Esophagus squamous epithelium (tissue), 5 donors: ENCODE results near the gene ME2. TPM values are rescaled to one million over a fixed set of nuclear protein-coding genes. Genes with fewer than 3 reads are reported as not detected.

Experiments used
- DNase-seq: peaks from one replicate; lab custom pipeline; 2025; lab: John Stamatoyannopoulos, UW
- H3K27ac ChIP-seq, 4 donors: fragments of 200-600 bp; sonication (generic); one replicate each; pipeline ENCODE4 v1.5.1; 2016 to 2019; ENCODE audit warnings: mild to moderate bottlenecking in 1 of 4
- H3K27me3 ChIP-seq, 4 donors: fragments of 200-600 bp; sonication (generic); 1 replicate in 3 of 4; 2 replicates in 1 of 4; pipeline versions ENCODE4 v1.5.1 to v1.6.0; 2017 to 2021; ENCODE audit warnings: antibody characterized with exemption in 1 of 4
- H3K36me3 ChIP-seq, 3 donors: fragments of 200-600 bp; sonication (generic); one replicate each; pipeline ENCODE4 v1.5.1; 2016 to 2019
- H3K4me1 ChIP-seq, 3 donors: fragments of 200-600 bp; sonication (generic); one replicate each; pipeline ENCODE4 v1.5.1; 2017 to 2019
- H3K4me3 ChIP-seq, 4 donors: fragments of 200-600 bp; sonication (generic); 1 replicate in 3 of 4; 2 replicates in 1 of 4; pipeline ENCODE4 v1.5.1; 2016 to 2019; ENCODE audit warnings: mild to moderate bottlenecking in 2 of 4, moderate library complexity in 1 of 4
- H3K9me3 ChIP-seq, 3 donors: fragments of 200-600 bp; sonication (generic); one replicate each; pipeline ENCODE4 v1.5.1; 2016 to 2019
- POLR2A ChIP-seq, 4 donors: fragments of 450-650 bp; IDR thresholded peaks; one replicate each; pipeline ENCODE4 v1.6.1; 2017; ENCODE audit warnings: antibody characterized with exemption in 4 of 4, mild to moderate bottlenecking in 4 of 4, moderate library complexity in 3 of 4
- WGBS, 2 donors: methylation state at CpG; one replicate each; pipeline ENCODE4 v1.1.5; 2018; 5-methylcytosine and 5-hydroxymethylcytosine counted together
- intact Hi-C: fragments of 100-400 bp; cut with DNase I; formaldehyde crosslinking; loops from one replicate; pipeline ENCODE4 v1.15.0; 2022
- total RNA-seq, 4 donors: library from RNA; depleted of rRNA; stranded (reverse); fragments of >200 nt; gene quantifications; one replicate each; pipeline ENCODE4 v1.1.0, GENCODE V29; 2016
- TF ChIP-seq, protein P1 (sequence below), 6 experiments: fragments of 450-650 bp in 4 of 6; fragments of 200-600 bp in 2 of 6; sonication (generic) in 2 of 6; IDR thresholded peaks; one replicate each; pipeline ENCODE4 v1.5.1; 2016 to 2019; ENCODE audit warnings: antibody characterized with exemption in 6 of 6, mild to moderate bottlenecking in 4 of 6, moderate library complexity in 4 of 6
- donor health status: DM: yes; HTN: yes; CAD: no.

ME2 gene
- total RNA-seq, 4 donors from 2014 or later = 18.5 to 32.2 (median 25.5) TPM

DNA sequence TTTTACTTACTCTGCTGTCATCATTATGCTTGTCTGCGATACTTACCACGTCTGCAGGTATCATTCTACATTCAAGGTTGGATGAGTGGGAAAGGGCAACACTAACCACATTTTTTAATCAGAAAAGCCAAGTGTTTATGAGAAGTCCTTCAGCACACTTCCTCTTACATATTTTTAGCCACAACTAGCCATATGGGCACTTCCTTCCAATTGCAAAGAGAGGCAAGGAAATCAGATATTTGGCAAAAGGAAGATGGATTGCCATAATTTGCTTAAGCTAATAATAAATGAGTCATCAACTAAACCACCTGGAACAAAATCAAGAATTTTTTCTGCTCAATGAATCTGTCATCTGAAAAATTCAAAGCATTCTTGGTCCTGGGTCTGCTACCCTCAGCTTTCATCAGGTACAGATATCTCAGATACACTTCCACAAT, 42.4 kb upstream of the ME2 start:
- 29 to 53% methylated on average over 2 of the region's 2 CpGs for WGBS, 2 donors
- DNase-seq = no peak
- intact Hi-C loops = no loop called here
- Histone ChIP-seq H3K4me1 (peaks cover 0 to 7% (median 7%) of the 10 kb centered on the region in 3 donors), H3K4me3 (no peak overlapping the region), H3K9me3 (no peaks in the 10 kb centered on the region), H3K36me3 (no peaks in the 10 kb centered on the region), H3K27me3 (peaks cover 0 to 11% (median 0%) of the 10 kb centered on the region in 4 donors), H3K27ac (no peak overlapping the region)
- TF ChIP-seq, protein P1, sequence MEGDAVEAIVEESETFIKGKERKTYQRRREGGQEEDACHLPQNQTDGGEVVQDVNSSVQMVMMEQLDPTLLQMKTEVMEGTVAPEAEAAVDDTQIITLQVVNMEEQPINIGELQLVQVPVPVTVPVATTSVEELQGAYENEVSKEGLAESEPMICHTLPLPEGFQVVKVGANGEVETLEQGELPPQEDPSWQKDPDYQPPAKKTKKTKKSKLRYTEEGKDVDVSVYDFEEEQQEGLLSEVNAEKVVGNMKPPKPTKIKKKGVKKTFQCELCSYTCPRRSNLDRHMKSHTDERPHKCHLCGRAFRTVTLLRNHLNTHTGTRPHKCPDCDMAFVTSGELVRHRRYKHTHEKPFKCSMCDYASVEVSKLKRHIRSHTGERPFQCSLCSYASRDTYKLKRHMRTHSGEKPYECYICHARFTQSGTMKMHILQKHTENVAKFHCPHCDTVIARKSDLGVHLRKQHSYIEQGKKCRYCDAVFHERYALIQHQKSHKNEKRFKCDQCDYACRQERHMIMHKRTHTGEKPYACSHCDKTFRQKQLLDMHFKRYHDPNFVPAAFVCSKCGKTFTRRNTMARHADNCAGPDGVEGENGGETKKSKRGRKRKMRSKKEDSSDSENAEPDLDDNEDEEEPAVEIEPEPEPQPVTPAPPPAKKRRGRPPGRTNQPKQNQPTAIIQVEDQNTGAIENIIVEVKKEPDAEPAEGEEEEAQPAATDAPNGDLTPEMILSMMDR (IDR thresholded peaks at IDR 0.05) = no peak
- no peak for TF ChIP-seq POLR2A (IDR thresholded peaks at IDR 0.05)

GRCh38 chr18:50839341-50839740, 39.6 kb upstream of the ME2 start:
- DNase-seq = no peak
- Histone ChIP-seq H3K27me3 (peaks cover 0 to 11% (median 0%) of the 10 kb centered on the region in 4 donors), H3K9me3 (no peaks in the 10 kb centered on the region), H3K36me3 (no peaks in the 10 kb centered on the region), H3K27ac (no peak overlapping the region), H3K4me1 (peaks cover 0 to 7% (median 7%) of the 10 kb centered on the region in 3 donors), H3K4me3 (no peak overlapping the region)
- intact Hi-C loops = no loop called here
- TF ChIP-seq POLR2A (IDR thresholded peaks at IDR 0.05) = no peak
- TF ChIP-seq, protein P1 (IDR thresholded peaks at IDR 0.05) = no peak
- 74 to 76% methylated on average over 2 of the region's 2 CpGs for WGBS, 2 donors

DNA sequence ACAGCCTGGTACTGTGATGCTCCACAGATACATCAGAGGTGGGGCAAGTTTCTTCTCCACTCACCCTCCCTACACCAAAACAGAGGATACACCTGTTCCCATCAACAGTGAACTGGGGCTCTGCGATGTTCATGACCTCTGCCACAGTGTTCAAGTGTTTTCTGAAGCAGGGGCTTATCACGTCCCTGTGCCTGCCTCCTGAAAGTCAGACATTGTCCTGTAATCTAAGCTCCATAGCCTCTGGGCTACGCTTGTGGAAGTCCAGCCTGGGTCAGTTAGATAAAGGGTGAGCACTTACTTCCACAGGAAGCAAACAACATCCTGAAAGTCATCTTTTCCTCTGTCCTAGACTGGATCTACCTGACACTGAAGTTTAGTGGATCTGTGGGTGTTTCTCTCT, 38.9 kb upstream of the ME2 start:
- no peak for DNase-seq
- intact Hi-C loops = no loop called here
- 72 to 88% methylated on average over 2 to 3 of the region's 3 CpGs for WGBS, 2 donors
- TF ChIP-seq, protein P1 (IDR thresholded peaks at IDR 0.05) = no peak
- no peak for TF ChIP-seq POLR2A (IDR thresholded peaks at IDR 0.05)
- Histone ChIP-seq H3K36me3 (no peaks in the 10 kb centered on the region), H3K9me3 (no peaks in the 10 kb centered on the region), H3K27ac (no peak overlapping the region), H3K4me1 (peaks cover 0 to 7% (median 7%) of the 10 kb centered on the region in 3 donors), H3K27me3 (peaks cover 0 to 11% (median 0%) of the 10 kb centered on the region in 4 donors), H3K4me3 (no peak overlapping the region)

DNA sequence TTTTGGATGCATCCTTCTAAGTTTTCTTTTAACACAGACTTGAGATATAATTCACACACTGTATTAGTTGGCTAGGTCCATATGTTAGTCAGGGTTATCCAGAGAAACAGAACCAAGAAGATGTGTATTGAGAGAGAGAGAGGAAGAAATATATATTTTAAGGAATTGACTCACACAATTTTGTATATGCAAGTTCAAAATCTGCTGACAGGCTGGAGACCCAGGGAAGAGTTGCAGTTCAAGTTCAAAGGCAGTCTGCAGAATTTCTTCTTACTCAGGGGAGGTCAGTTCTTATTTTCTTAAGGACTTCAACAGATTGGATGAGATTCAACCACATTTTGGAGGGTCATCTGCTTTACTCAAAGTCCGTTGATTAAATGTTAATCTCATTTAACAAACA, 36.1 kb upstream of the ME2 start:
- H3K9me3 ChIP-seq = no peaks in the 10 kb centered on the region
- 0 to 5% methylated on average over 1 of the region's 1 CpG for WGBS, 2 donors
- peaks cover 0 to 11% (median 0%) of the 10 kb centered on the region in 4 donors for H3K27me3 ChIP-seq

DNA sequence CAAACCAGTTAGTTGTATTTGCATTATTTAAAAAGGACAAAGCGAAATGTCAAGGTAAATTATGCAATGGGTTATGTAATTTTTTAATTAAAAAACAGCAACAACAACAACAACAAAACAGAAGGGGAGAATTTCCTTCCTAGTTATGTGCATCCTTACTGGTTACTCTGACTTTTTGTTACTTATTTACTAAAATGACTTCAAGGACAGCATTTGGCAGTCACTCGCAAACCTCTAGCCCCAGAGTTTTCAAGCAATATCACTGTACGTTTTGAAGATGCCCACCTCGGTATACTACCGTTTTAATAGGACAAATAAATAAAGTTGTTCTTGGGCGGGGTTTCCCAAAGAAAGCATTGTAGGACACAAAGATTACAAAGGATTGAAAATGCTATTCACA, 34.4 kb upstream of the ME2 start:
- peaks cover 0 to 11% (median 0%) of the 10 kb centered on the region in 4 donors for H3K27me3 ChIP-seq
- TF ChIP-seq, protein P1 (IDR thresholded peaks at IDR 0.05) = no peak
- TF ChIP-seq POLR2A (IDR thresholded peaks at IDR 0.05) = no peak
- intact Hi-C loops = no loop called here
- H3K4me3 ChIP-seq = no peak overlapping the region
- H3K9me3 ChIP-seq = no peaks in the 10 kb centered on the region
- WGBS, 2 donors = 74 to 77% methylated on average over 6 of the region's 6 CpGs
- H3K36me3 ChIP-seq = no peaks in the 10 kb centered on the region
- no peak overlapping the region for H3K27ac ChIP-seq
- H3K4me1 ChIP-seq = no peaks in the 10 kb centered on the region
- DNase-seq = no peak

More for the DNA sequence above, 36.1 kb upstream of the ME2 start:
- no peak overlapping the region for H3K27ac ChIP-seq
- no peak overlapping the region for H3K4me3 ChIP-seq
- H3K4me1 ChIP-seq = no peaks in the 10 kb centered on the region
- no peak for TF ChIP-seq POLR2A (IDR thresholded peaks at IDR 0.05)
- TF ChIP-seq, protein P1 (IDR thresholded peaks at IDR 0.05) = no peak
- DNase-seq = no peak
- intact Hi-C loops = no loop called here
- H3K36me3 ChIP-seq = no peaks in the 10 kb centered on the region
